HCT116 (cell line): ENCODE measurements around the gene LGALS7. TPM values are rescaled to one million over a fixed set of nuclear protein-coding genes. Genes with fewer than 3 reads are reported as not detected.

Experiments used
- ATAC-seq: fragments of 200-7000 bp; cut with Tn5 transposase; 2 replicates; pipeline ENCODE4 v1.9.1; 2020; ENCODE audit warnings: mild to moderate bottlenecking, moderate library complexity
- BruUV-seq: library from RNA; stranded (reverse); fragments of 400-500 nt; replicated peaks from 2 replicates; lab custom pipeline; 2021; lab: Mats Ljungman, UMichigan
- CTCF ChIA-PET: fragments of 300-600 bp; sonication (Branson Sonifier 250); formaldehyde crosslinking; loops from one replicate; lab custom pipeline; 2021; ENCODE audit warnings: antibody characterized with exemption; lab: Charles Lee
- POLR2A ChIA-PET: fragments of 300-600, 350-600 bp; sonication (Branson Sonifier 250); formaldehyde crosslinking; loops from one replicate; lab custom pipeline; 2021; ENCODE audit warnings: antibody characterized with exemption; lab: Charles Lee
- RAD21 ChIA-PET, 2 experiments: fragments of 300-600 bp; sonication (Branson Sonifier 250); formaldehyde crosslinking; loops; one replicate each; lab custom pipeline; 2023; ENCODE audit warnings: low total read pairs in 2 of 2; ENCODE audit not compliant: uncharacterized antibody in 2 of 2, unreplicated experiment in 2 of 2, low non-redundant PET in 1 of 2; lab: Charles Lee
- DNase-seq: peaks from one replicate; pipeline ENCODE4 v3.0.0-alpha.2; 2010; ENCODE audit warnings: low read depth, low spot score
- H2AFZ ChIP-seq: fragments of 200-600 bp; shearing (Covaris generic), sonication (generic); 2 replicates; pipeline ENCODE4 v1.6.1; 2017; ENCODE audit warnings: low read depth, mixed run types, mixed read lengths, antibody characterized with exemption, low read length; ENCODE audit not compliant: poor library complexity, severe bottlenecking
- H3K27ac ChIP-seq: 2 replicates; pipeline ENCODE4 v1.5.1; 2012; ENCODE audit warnings: low read depth, low read length
- H3K27me3 ChIP-seq: fragments of 200-600 bp; sonication (generic); 2 replicates; pipeline ENCODE4 v1.6.1; 2016; ENCODE audit warnings: mixed run types, low read length, mixed read lengths; ENCODE audit not compliant: insufficient read depth
- H3K36me3 ChIP-seq, 2 experiments: fragments of 200-500 bp in 1 of 2; fragments of 200-600 bp in 1 of 2; sonication (Bioruptor generic) in 1 of 2; sonication (generic) in 1 of 2; 2 replicates each; pipeline versions ENCODE4 v1.5.1 to v1.6.1; 2014 to 2016; ENCODE audit warnings: low read length in 2 of 2, inconsistent platforms in 1 of 2, mixed read lengths in 1 of 2, mixed run types in 1 of 2; ENCODE audit not compliant: insufficient read depth in 2 of 2, control insufficient read depth in 1 of 2
- H3K4me1 ChIP-seq, 2 experiments: fragments of 200-600 bp in 1 of 2; sonication (generic) in 1 of 2; 2 replicates each; pipeline versions ENCODE4 v1.5.1 to v1.6.1; 2012 to 2017; ENCODE audit warnings: low read length in 2 of 2, inconsistent platforms in 1 of 2, mild to moderate bottlenecking in 1 of 2, mixed read lengths in 1 of 2, mixed run types in 1 of 2, moderate library complexity in 1 of 2; ENCODE audit not compliant: insufficient read depth in 2 of 2, control insufficient read depth in 1 of 2
- H3K4me2 ChIP-seq: fragments of 200-600 bp; sonication (generic); 2 replicates; pipeline ENCODE4 v1.6.1; 2017; ENCODE audit warnings: mixed run types, low read length, mixed read lengths
- H3K4me3 ChIP-seq, 2 experiments: fragments of 200-600 bp in 1 of 2; sonication (generic) in 1 of 2; replicated peaks in 1 of 2; 2 replicates each; pipeline ENCODE4 v1.5.1; 2011 to 2016; ENCODE audit warnings: low read length in 2 of 2, control low read depth in 1 of 2, low read depth in 1 of 2, mild to moderate bottlenecking in 1 of 2, mixed read lengths in 1 of 2, mixed run types in 1 of 2
- H3K79me2 ChIP-seq: fragments of 200-600 bp; sonication (generic); 2 replicates; pipeline ENCODE4 v1.6.1; 2017; ENCODE audit warnings: mild to moderate bottlenecking, mixed run types, low read length, moderate library complexity, mixed read lengths; ENCODE audit not compliant: insufficient read depth
- H3K9ac ChIP-seq: fragments of 200-600 bp; sonication (generic); 2 replicates; pipeline ENCODE4 v1.6.1; 2016; ENCODE audit warnings: low read length, mixed read lengths
- H3K9me2 ChIP-seq: fragments of 200-600 bp; sonication (generic), shearing (Covaris generic); 2 replicates; pipeline ENCODE4 v1.6.1; 2017; ENCODE audit warnings: mixed run types, mild to moderate bottlenecking, moderate library complexity; ENCODE audit not compliant: insufficient read depth
- H3K9me3 ChIP-seq, 2 experiments: fragments of 200-500 bp in 1 of 2; fragments of 200-600 bp in 1 of 2; sonication (Bioruptor generic) in 1 of 2; sonication (generic) in 1 of 2; 2 replicates each; pipeline ENCODE4 v1.6.1; 2014 to 2017; ENCODE audit warnings: low read length in 2 of 2, mixed read lengths in 2 of 2, inconsistent platforms in 1 of 2, low read depth in 1 of 2, mild to moderate bottlenecking in 1 of 2, mixed run types in 1 of 2, moderate library complexity in 1 of 2; ENCODE audit not compliant: control insufficient read depth in 1 of 2, insufficient read depth in 1 of 2
- H4K20me1 ChIP-seq: fragments of 200-600 bp; sonication (generic), shearing (Covaris generic); 2 replicates; pipeline ENCODE4 v1.6.1; 2017; ENCODE audit warnings: mixed run types, mild to moderate bottlenecking, moderate library complexity; ENCODE audit not compliant: insufficient read depth
- ATF3 ChIP-seq: IDR thresholded peaks from 2 replicates; pipeline ENCODE4 v1.6.1; 2012
- CBX3 ChIP-seq: IDR thresholded peaks from 2 replicates; pipeline ENCODE4 v1.6.1; 2012; ENCODE audit warnings: low read depth
- CEBPB ChIP-seq: IDR thresholded peaks from 2 replicates; pipeline ENCODE4 v1.6.1; 2012; ENCODE audit warnings: low read depth
- EZH2 ChIP-seq: fragments of 200-600 bp; sonication (generic); IDR thresholded peaks from 2 replicates; pipeline ENCODE4 v1.6.1; 2017; ENCODE audit warnings: antibody characterized with exemption, mixed run types
- EZH2phosphoT487 ChIP-seq: fragments of 200-600 bp; IDR thresholded peaks from 2 replicates; pipeline ENCODE4 v1.6.1; 2018; ENCODE audit warnings: antibody characterized with exemption, borderline replicate concordance
- JUND ChIP-seq: IDR thresholded peaks from 2 replicates; pipeline ENCODE4 v1.6.1; 2012
- POLR2A ChIP-seq: IDR thresholded peaks from 2 replicates; pipeline ENCODE4 v1.7.0; 2011; ENCODE audit warnings: borderline replicate concordance; ENCODE audit not compliant: insufficient read depth, insufficient read length; ENCODE audit errors: extremely low read depth
- POLR2AphosphoS5 ChIP-seq: IDR thresholded peaks from 2 replicates; pipeline ENCODE4 v1.6.1; 2011; ENCODE audit warnings: mild to moderate bottlenecking, low read depth, low read length, moderate library complexity
- RAD21 ChIP-seq: IDR thresholded peaks from 2 replicates; pipeline ENCODE4 v1.6.1; 2012; ENCODE audit warnings: low read depth, mild to moderate bottlenecking
- SIN3A ChIP-seq: IDR thresholded peaks from 2 replicates; pipeline ENCODE4 v1.6.1; 2012; ENCODE audit warnings: low read depth
- YY1 ChIP-seq: IDR thresholded peaks from 2 replicates; pipeline ENCODE4 v1.6.1; 2011; ENCODE audit warnings: low read length, low read depth, moderate library complexity, mild to moderate bottlenecking; ENCODE audit not compliant: insufficient replicate concordance; ENCODE audit errors: extremely low read depth
- ZFX ChIP-seq: fragments of 450-650 bp; IDR thresholded peaks from 2 replicates; pipeline ENCODE4 v1.6.1; 2017
- intact Hi-C: fragments of 100-400 bp; cut with micrococcal nuclease; formaldehyde crosslinking; loops from 2 replicates; pipeline ENCODE4 v1.10.0; 2022
- total RNA-seq: library from RNA; stranded (reverse); gene quantifications from one replicate; pipeline ENCODE4 v1.2.1, GENCODE V29; 2021; ENCODE audit not compliant: unreplicated experiment
- TF ChIP-seq, protein P1 (sequence below): IDR thresholded peaks from 2 replicates; pipeline ENCODE4 v1.6.1; 2011; ENCODE audit warnings: mild to moderate bottlenecking, low read length, moderate library complexity; ENCODE audit not compliant: insufficient replicate concordance; ENCODE audit errors: extremely low read depth
- TF ChIP-seq, protein P2 (sequence below), 3 experiments: fragments of 200-600 bp in 1 of 3; sonication (generic) in 1 of 3; IDR thresholded peaks in 2 of 3; conservative IDR thresholded peaks in 1 of 3; 2 replicates each; pipeline ENCODE4 v1.5.1; 2012 to 2017; ENCODE audit warnings: low read depth in 2 of 3, low read length in 2 of 3, antibody characterized with exemption in 1 of 3, borderline replicate concordance in 1 of 3, control low read depth in 1 of 3, mild to moderate bottlenecking in 1 of 3, mixed read lengths in 1 of 3, mixed run types in 1 of 3, moderate library complexity in 1 of 3; ENCODE audit not compliant: insufficient read depth in 1 of 3

LGALS7 gene
- total RNA-seq, 1 experiment from 2014 or later = not detected

DNA sequence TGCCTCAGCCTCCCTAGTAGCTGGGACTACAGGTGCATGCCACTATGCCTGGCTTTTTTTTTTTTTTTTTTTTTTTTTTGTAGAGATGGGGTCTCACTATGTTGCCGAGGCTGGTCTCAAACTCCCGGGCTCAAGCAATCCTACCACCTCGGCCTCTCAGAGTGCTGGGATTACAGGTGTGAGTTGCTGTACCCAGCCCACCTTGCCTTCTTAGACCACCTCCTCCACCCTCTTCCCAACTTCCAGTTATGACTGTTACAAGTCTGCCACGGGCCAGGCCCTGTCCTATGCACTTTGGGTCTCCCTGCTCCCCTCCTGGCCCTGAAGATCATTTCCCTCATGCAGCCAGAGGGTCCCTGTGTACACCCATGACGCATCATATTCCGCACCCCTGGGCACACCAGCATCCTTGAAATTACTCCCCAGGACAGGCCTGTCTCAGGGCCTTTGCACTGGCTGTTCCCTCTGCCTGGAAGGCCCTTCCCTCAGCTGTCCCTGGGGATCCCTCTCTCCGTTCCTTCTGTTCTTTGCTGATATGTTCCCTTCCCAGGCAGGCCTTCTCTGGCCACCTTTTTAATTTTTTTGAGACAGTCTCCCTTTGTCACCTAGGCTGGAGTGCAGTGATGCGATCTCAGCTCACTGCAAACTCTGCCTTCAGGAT is 36.4 kb upstream of the LGALS7 start:
- intact Hi-C loops = no loop called here
- Histone ChIP-seq H3K4me1 (peaks cover 0 to 5% of the 10 kb centered on the region in 2 experiments; a peak in 2 of 4 replicates), H3K36me3 (no peaks in the 10 kb centered on the region), H3K4me3 (no peak overlapping the region), H3K4me2 (no peak overlapping the region), H3K27me3 (no peaks in the 10 kb centered on the region), H3K9ac (no peak overlapping the region), H3K27ac (no peak overlapping the region), H4K20me1 (no peaks in the 10 kb centered on the region), H2AFZ (no peak overlapping the region), H3K9me3 (no peaks in the 10 kb centered on the region), H3K9me2 (no peaks in the 10 kb centered on the region), H3K79me2 (no peaks in the 10 kb centered on the region)
- ChIA-PET POLR2A (no interaction called here), CTCF (no interaction called here), RAD21 (interaction anchor here in 1 of 2 experiments (0.6 kb wide), 1 partner anchor 124 kb away, joined by 3 read pairs; no protein-coding TSS in a partner anchor)
- no peak for ATAC-seq
- no peak for DNase-seq
- BruUV-seq = no TSS peak
- TF ChIP-seq ZFX = no peak
- TF ChIP-seq EZH2phosphoT487 = no peak
- TF ChIP-seq YY1 = no peak
- TF ChIP-seq SIN3A = no peak
- no peak for TF ChIP-seq POLR2A
- no peak for TF ChIP-seq RAD21
- no peak for TF ChIP-seq CBX3

GRCh38 chr19:38808741-38809140 is 35.4 kb upstream of the LGALS7 start:
- H3K79me2 ChIP-seq = no peaks in the 10 kb centered on the region
- no peaks in the 10 kb centered on the region for H3K9me2 ChIP-seq
- ChIA-PET POLR2A (interaction anchor here (1.1 kb wide), 1 partner anchor 14 kb away, joined by 4 read pairs; no protein-coding TSS in a partner anchor), RAD21 (no interaction called here), CTCF (no interaction called here)
- H4K20me1 ChIP-seq = no peaks in the 10 kb centered on the region
- no peaks in the 10 kb centered on the region for H3K27me3 ChIP-seq
- ATAC-seq = no peak
- no TSS peak for BruUV-seq
- no peak for DNase-seq
- intact Hi-C loops = no loop called here
- H3K9ac ChIP-seq = no peak overlapping the region
- H3K4me3 ChIP-seq = no peak overlapping the region
- no peak overlapping the region for H2AFZ ChIP-seq
- no peaks in the 10 kb centered on the region for H3K36me3 ChIP-seq
- no peak for TF ChIP-seq ATF3
- no peak for TF ChIP-seq RAD21
- TF ChIP-seq, protein P1, sequence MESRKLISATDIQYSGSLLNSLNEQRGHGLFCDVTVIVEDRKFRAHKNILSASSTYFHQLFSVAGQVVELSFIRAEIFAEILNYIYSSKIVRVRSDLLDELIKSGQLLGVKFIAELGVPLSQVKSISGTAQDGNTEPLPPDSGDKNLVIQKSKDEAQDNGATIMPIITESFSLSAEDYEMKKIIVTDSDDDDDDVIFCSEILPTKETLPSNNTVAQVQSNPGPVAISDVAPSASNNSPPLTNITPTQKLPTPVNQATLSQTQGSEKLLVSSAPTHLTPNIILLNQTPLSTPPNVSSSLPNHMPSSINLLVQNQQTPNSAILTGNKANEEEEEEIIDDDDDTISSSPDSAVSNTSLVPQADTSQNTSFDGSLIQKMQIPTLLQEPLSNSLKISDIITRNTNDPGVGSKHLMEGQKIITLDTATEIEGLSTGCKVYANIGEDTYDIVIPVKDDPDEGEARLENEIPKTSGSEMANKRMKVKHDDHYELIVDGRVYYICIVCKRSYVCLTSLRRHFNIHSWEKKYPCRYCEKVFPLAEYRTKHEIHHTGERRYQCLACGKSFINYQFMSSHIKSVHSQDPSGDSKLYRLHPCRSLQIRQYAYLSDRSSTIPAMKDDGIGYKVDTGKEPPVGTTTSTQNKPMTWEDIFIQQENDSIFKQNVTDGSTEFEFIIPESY = no peak
- no peak for TF ChIP-seq JUND
- TF ChIP-seq POLR2AphosphoS5 = no peak
- TF ChIP-seq CEBPB = no peak
- no peak for TF ChIP-seq ZFX
- no peak for TF ChIP-seq EZH2
- TF ChIP-seq, protein P2, sequence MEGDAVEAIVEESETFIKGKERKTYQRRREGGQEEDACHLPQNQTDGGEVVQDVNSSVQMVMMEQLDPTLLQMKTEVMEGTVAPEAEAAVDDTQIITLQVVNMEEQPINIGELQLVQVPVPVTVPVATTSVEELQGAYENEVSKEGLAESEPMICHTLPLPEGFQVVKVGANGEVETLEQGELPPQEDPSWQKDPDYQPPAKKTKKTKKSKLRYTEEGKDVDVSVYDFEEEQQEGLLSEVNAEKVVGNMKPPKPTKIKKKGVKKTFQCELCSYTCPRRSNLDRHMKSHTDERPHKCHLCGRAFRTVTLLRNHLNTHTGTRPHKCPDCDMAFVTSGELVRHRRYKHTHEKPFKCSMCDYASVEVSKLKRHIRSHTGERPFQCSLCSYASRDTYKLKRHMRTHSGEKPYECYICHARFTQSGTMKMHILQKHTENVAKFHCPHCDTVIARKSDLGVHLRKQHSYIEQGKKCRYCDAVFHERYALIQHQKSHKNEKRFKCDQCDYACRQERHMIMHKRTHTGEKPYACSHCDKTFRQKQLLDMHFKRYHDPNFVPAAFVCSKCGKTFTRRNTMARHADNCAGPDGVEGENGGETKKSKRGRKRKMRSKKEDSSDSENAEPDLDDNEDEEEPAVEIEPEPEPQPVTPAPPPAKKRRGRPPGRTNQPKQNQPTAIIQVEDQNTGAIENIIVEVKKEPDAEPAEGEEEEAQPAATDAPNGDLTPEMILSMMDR (IDR thresholded peaks at IDR 0.05 in 2 of 3, conservative IDR thresholded peaks at IDR 0.05 in 1 of 3; ENCODE audit: borderline replicate concordance in 1 of 3, insufficient read depth in 1 of 3, low read depth in 2 of 3, low read length in 2 of 3) = no peak
- TF ChIP-seq, all 23 proteins: peak for 0
- no peak overlapping the region for H3K27ac ChIP-seq
- no peaks in the 10 kb centered on the region for H3K9me3 ChIP-seq
- no peak overlapping the region for H3K4me2 ChIP-seq
- H3K4me1 ChIP-seq = peaks cover 0 to 5% of the 10 kb centered on the region in 2 experiments; a peak in 2 of 4 replicates
